GM12891 (cell line): ENCODE measurements around the gene COMT.

Experiments used
- POLR2A ChIP-seq: IDR thresholded peaks from 2 replicates; pipeline ENCODE4 v1.6.1; 2011; ENCODE audit warnings: low read depth, low read length, control low read depth
- POU2F2 ChIP-seq: IDR thresholded peaks from 2 replicates; pipeline ENCODE4 v1.6.1; 2011; ENCODE audit warnings: low read depth, mild to moderate bottlenecking, control low read depth, low read length, moderate library complexity

DNA sequence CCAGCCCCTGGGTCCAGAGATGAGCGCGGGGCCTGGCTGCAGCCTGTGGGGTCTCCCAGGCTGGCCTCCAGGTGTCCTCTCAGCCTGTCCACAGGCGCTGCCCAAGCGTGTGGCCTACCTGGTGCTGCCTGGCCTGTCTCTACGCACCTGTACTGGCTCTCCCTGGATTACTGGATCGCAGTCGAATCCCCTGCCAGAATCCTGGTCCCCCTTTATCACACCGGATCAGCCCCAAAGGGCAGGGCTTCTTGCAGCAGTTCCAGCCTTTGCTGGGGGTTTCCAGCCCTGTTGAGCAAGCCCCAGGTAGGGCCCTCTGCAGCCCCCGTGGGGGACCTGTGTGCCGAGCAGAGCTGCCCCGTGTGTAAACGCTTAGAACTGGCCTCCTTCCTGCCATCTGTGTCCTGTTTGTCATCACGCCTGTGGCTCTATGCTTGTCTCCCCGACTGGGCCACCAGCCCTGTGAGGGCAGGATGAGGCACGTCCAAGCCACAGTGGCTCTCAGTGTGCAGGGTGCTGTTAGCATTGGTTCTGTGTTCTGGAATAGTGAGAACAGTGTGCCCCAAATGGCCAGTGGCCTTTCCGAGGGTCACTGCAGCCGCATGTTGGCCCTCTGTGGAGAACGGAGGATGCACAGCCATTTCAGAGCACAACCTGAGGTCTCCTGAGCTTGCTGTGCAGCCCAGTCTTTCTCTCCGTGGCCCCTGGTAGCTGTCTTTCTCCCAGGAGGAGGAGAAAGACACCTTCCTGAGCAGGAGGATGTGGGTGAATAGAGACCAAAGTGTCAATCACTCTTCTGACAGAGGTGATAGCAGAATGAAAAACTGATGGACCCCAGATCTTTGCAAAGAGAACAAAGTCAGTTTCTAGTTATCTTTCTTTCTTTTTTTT, 13.9 kb downstream of the COMT start:
- TF ChIP-seq POLR2A (no peak), POU2F2 (no peak)
